IMR-90 (cell line): Measurements from ENCODE around the gene IRF2BP2. TPM values are rescaled to one million over a fixed set of nuclear protein-coding genes. Genes with fewer than 3 reads are reported as not detected.

ENCODE experiments used
- ATAC-seq: fragments of 200-7000 bp; cut with Tn5 transposase; 2 replicates; pipeline ENCODE4 v1.9.1; 2020; ENCODE audit warnings: low read depth, mild to moderate bottlenecking, moderate library complexity
- BruUV-seq: library from RNA; stranded (reverse); fragments of 400-500 nt; replicated peaks from 2 replicates; lab custom pipeline; 2021; lab: Mats Ljungman, UMichigan
- CTCF ChIA-PET: fragments of 300-600 bp; formaldehyde crosslinking; extraction: SDS; loops from one replicate; lab custom pipeline; 2021; ENCODE audit warnings: antibody characterized with exemption; lab: Yijun Ruan, JAX
- POLR2A ChIA-PET: fragments of 300-600 bp; sonication (Branson Sonifier 250); formaldehyde crosslinking; loops from one replicate; lab custom pipeline; 2022; ENCODE audit warnings: antibody characterized with exemption; ENCODE audit not compliant: unreplicated experiment; lab: Charles Lee
- DNase-seq: peaks from one replicate; pipeline ENCODE4 v3.0.0; 2013
- H2AFZ ChIP-seq: replicated peaks from 2 replicates; pipeline ENCODE3; 2013; ENCODE audit warnings: low read length, mild to moderate bottlenecking; ENCODE audit not compliant: poor library complexity
- H2AK5ac ChIP-seq: 2 replicates; pipeline ENCODE4 v1.6.1; 2013; ENCODE audit warnings: low read depth, low read length, inconsistent platforms
- H2AK9ac ChIP-seq: replicated peaks from 2 replicates; pipeline ENCODE3; 2013; ENCODE audit warnings: mild to moderate bottlenecking, low read depth, low read length, moderate library complexity; ENCODE audit not compliant: poor library complexity
- H2BK120ac ChIP-seq: 2 replicates; pipeline ENCODE4 v1.6.1; 2013; ENCODE audit warnings: low read depth, low read length, inconsistent platforms
- H2BK15ac ChIP-seq: 3 replicates; pipeline ENCODE4 v1.6.1; 2013; ENCODE audit warnings: low read depth, low read length, inconsistent platforms
- H2BK20ac ChIP-seq: 2 replicates; pipeline ENCODE4 v1.6.1; 2013; ENCODE audit warnings: low read depth, mild to moderate bottlenecking, inconsistent platforms, low read length, moderate library complexity
- H2BK5ac ChIP-seq: 2 replicates; pipeline ENCODE4 v1.6.1; 2013; ENCODE audit warnings: mild to moderate bottlenecking, low read depth, low read length, inconsistent platforms; ENCODE audit not compliant: poor library complexity, severe bottlenecking
- H3K14ac ChIP-seq: replicated peaks from 2 replicates; pipeline ENCODE4 v1.6.1; 2013; ENCODE audit warnings: low read depth, low read length, inconsistent platforms
- H3K18ac ChIP-seq: 2 replicates; pipeline ENCODE4 v1.6.1; 2013; ENCODE audit warnings: low read depth, low read length, control low read depth
- H3K23ac ChIP-seq: 2 replicates; pipeline ENCODE4 v1.6.1; 2013; ENCODE audit warnings: low read depth, low read length, inconsistent platforms
- H3K27ac ChIP-seq: 2 replicates; pipeline ENCODE4 v1.5.1; 2013; ENCODE audit warnings: mild to moderate bottlenecking, control low read depth, low read length; ENCODE audit not compliant: insufficient read depth
- H3K27me3 ChIP-seq: 2 replicates; pipeline ENCODE4 v1.6.1; 2013; ENCODE audit warnings: low read length; ENCODE audit not compliant: control insufficient read depth, insufficient read depth
- H3K36me3 ChIP-seq: 2 replicates; pipeline ENCODE4 v1.6.1; 2013; ENCODE audit warnings: low read length, mixed read lengths; ENCODE audit not compliant: control insufficient read depth, insufficient read depth
- H3K4ac ChIP-seq: 2 replicates; pipeline ENCODE4 v1.6.1; 2013; ENCODE audit warnings: low read depth, low read length, inconsistent platforms
- H3K4me1 ChIP-seq: 2 replicates; pipeline ENCODE4 v1.6.1; 2013; ENCODE audit warnings: low read length, mixed read lengths; ENCODE audit not compliant: control insufficient read depth, insufficient read depth
- H3K4me2 ChIP-seq: 2 replicates; pipeline ENCODE4 v1.6.1; 2013; ENCODE audit warnings: low read depth, mild to moderate bottlenecking, control low read depth, low read length, moderate library complexity
- H3K4me3 ChIP-seq: 2 replicates; pipeline ENCODE4 v1.5.1; 2013; ENCODE audit warnings: low read depth, mild to moderate bottlenecking, control low read depth, low read length, moderate library complexity; ENCODE audit not compliant: insufficient read depth
- H3K56ac ChIP-seq: 2 replicates; pipeline ENCODE4 v1.6.1; 2013; ENCODE audit warnings: low read length, inconsistent platforms; ENCODE audit not compliant: insufficient read depth; ENCODE audit errors: extremely low read depth
- H3K79me1 ChIP-seq, 2 experiments: 2 replicates each; pipeline ENCODE4 v1.6.1; 2013; ENCODE audit warnings: low read length in 2 of 2, inconsistent platforms in 1 of 2, low read depth in 1 of 2
- H3K9ac ChIP-seq: 2 replicates; pipeline ENCODE4 v1.6.1; 2013; ENCODE audit warnings: low read depth, low read length, control low read depth
- H3K9me1 ChIP-seq: 2 replicates; pipeline ENCODE4 v1.6.1; 2013; ENCODE audit warnings: low read length, inconsistent platforms; ENCODE audit not compliant: insufficient read depth
- H3K9me3 ChIP-seq: 2 replicates; pipeline ENCODE4 v1.6.1; 2013; ENCODE audit warnings: low read length; ENCODE audit not compliant: control insufficient read depth, insufficient read depth
- H4K20me1 ChIP-seq: 2 replicates; pipeline ENCODE4 v1.6.1; 2013; ENCODE audit warnings: low read length, inconsistent platforms; ENCODE audit not compliant: insufficient read depth
- H4K5ac ChIP-seq: 2 replicates; pipeline ENCODE4 v1.6.1; 2013; ENCODE audit warnings: mild to moderate bottlenecking, low read depth, low read length, control low read depth
- H4K8ac ChIP-seq, 2 experiments: 2 replicates each; pipeline ENCODE4 v1.6.1; 2013; ENCODE audit warnings: low read depth in 2 of 2, low read length in 2 of 2, control low read depth in 1 of 2, inconsistent platforms in 1 of 2
- H4K91ac ChIP-seq: 2 replicates; pipeline ENCODE4 v1.6.1; 2013; ENCODE audit warnings: low read depth, low read length, inconsistent platforms; ENCODE audit not compliant: insufficient read depth
- BHLHE40 ChIP-seq: fragments of 150-350 bp; IDR thresholded peaks from 2 replicates; pipeline ENCODE4 v1.6.1; 2016; ENCODE audit warnings: mild to moderate bottlenecking, low read depth, low read length
- CEBPB ChIP-seq: IDR thresholded peaks from 2 replicates; pipeline ENCODE4 v1.6.1; 2012; ENCODE audit warnings: low read depth, low read length, improper control_type of control experiment
- FOS ChIP-seq: fragments of 150-350 bp; IDR thresholded peaks from 2 replicates; pipeline ENCODE4 v1.6.1; 2016; ENCODE audit warnings: low read depth, low read length
- MAFK ChIP-seq: IDR thresholded peaks from 2 replicates; pipeline ENCODE4 v1.6.1; 2012; ENCODE audit warnings: low read depth, low read length, improper control_type of control experiment
- MXI1 ChIP-seq: IDR thresholded peaks from 2 replicates; pipeline ENCODE4 v1.6.1; 2012; ENCODE audit warnings: low read depth, mild to moderate bottlenecking, low read length, moderate library complexity, borderline replicate concordance
- NFE2L2 ChIP-seq: fragments of 150-350 bp; IDR thresholded peaks from 2 replicates; pipeline ENCODE4 v1.6.1; 2016; ENCODE audit warnings: low read depth, mild to moderate bottlenecking, low read length
- POLR2A ChIP-seq: IDR thresholded peaks from 2 replicates; pipeline ENCODE4 v1.6.1; 2012; ENCODE audit warnings: mild to moderate bottlenecking, low read depth, low read length
- RAD21 ChIP-seq: IDR thresholded peaks from 2 replicates; pipeline ENCODE4 v1.6.1; 2012; ENCODE audit warnings: low read length, improper control_type of control experiment
- RCOR1 ChIP-seq: IDR thresholded peaks from 2 replicates; pipeline ENCODE4 v1.6.1; 2012; ENCODE audit warnings: mild to moderate bottlenecking, low read length, improper control_type of control experiment; ENCODE audit not compliant: insufficient replicate concordance
- RFX5 ChIP-seq: IDR thresholded peaks from 2 replicates; pipeline ENCODE4 v1.8.0; 2012; ENCODE audit warnings: low read depth, mild to moderate bottlenecking, low read length, moderate library complexity
- SMC3 ChIP-seq: fragments of 150-350 bp; IDR thresholded peaks from 2 replicates; pipeline ENCODE4 v1.6.1; 2016; ENCODE audit warnings: low read depth, mild to moderate bottlenecking, antibody characterized with exemption, low read length, moderate library complexity
- WGBS, 2 experiments: methylation state at CpG; one replicate each; pipeline versions ENCODE4 v1.1.5 to v1.1.7; 2013; ENCODE audit warnings: missing lambda C conversion rate in 2 of 2; ENCODE audit not compliant: insufficient read length in 1 of 2; ENCODE audit errors: extremely low coverage in 2 of 2; 5-methylcytosine and 5-hydroxymethylcytosine counted together
- dilution Hi-C: fragments of 300-500 bp; cut with HindIII; formaldehyde crosslinking; loops from one replicate; pipeline ENCODE4 v1.14.3; 2018; ENCODE audit warnings: low sequenced_read_pairs; ENCODE audit not compliant: unreplicated experiment
- in situ Hi-C: fragments of 300-500 bp; cut with MboI; formaldehyde crosslinking; loops from 3 replicates; pipeline ENCODE4 v1.14.3; 2019; ENCODE audit warnings: low sequenced_read_pairs, inconsistent platforms, mixed read lengths
- intact Hi-C: fragments of 100-400 bp; cut with micrococcal nuclease; formaldehyde crosslinking; loops from 2 replicates; pipeline ENCODE4 v1.10.0; 2022
- polyA plus RNA-seq, 3 experiments: library from polyadenylated mRNA; depleted of rRNA; stranded (reverse); fragments of >200 nt; gene quantifications; 2 replicates each; pipeline ENCODE4 v1.2.3, GENCODE V29; 2012; ENCODE audit warnings: low replicate concordance in 1 of 3
- total RNA-seq: library from RNA; depleted of rRNA; stranded (reverse); fragments of >200 nt; gene quantifications from 2 replicates; pipeline ENCODE4 v1.2.3, GENCODE V29; 2012
- TF ChIP-seq, protein P1 (sequence below): fragments of 150-350 bp; IDR thresholded peaks from 2 replicates; pipeline ENCODE4 v1.6.1; 2017; ENCODE audit warnings: mild to moderate bottlenecking, antibody characterized with exemption, low read length, low read depth
- TF ChIP-seq, protein P2 (sequence below): fragments of 150-350 bp; IDR thresholded peaks from 2 replicates; pipeline ENCODE4 v1.6.1; 2016; ENCODE audit warnings: low read depth, mild to moderate bottlenecking, low read length, moderate library complexity, borderline replicate concordance
- TF ChIP-seq, protein P3 (sequence below): conservative IDR thresholded peaks from 2 replicates; pipeline ENCODE4 v1.5.1; 2012; ENCODE audit warnings: mild to moderate bottlenecking, low read depth, low read length, improper control_type of control experiment

The IRF2BP2 gene
- total and polyA plus RNA-seq, 2 of the 4 experiments (the other 2 are of a cell fraction), result 47.0 to 66.6 TPM

DNA sequence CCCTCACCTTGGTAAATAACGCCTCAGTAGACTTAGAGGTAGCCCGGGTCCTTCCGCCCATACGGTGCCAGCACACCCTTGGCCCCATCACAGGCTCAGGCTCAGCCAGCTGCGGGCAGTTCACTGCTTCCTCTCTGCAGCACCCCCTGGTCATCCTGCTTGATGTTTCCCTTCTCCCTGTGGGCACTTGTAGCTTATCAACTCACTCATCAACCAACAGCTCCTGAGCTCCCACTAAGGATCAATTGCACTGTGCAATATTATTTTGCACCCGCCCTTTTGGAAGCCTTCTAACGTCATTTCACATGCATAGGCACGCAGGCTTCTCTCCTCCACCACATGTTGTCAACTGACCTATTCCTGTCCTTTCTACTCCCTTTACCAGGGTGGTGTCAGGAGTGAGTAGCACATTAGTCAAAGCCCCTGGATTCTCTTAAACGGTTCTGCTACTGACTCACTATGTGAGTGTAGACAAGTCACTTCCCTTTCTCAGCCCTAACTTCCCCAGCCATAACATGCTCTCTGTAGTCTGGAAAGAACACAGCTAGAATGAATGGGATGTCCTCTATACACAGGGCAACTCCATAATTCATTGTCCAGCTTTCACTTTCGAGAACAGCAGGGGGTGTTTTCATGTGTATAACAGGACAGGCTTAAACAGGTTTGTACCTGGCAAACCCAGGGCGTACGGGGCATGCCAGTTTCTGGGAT is 47.1 kb upstream of the IRF2BP2 start:
- in situ Hi-C loops (no loop called here), dilution Hi-C loops (no loop called here)
- H3K4me1 ChIP-seq, result peaks cover 22% of the 10 kb centered on the region
- peak; percentile 84 for TF ChIP-seq FOS
- peak; percentile 87 for TF ChIP-seq CEBPB
- peak; percentile 16; the same call in 1 of the 2 replicates for TF ChIP-seq MAFK
- TF ChIP-seq, protein P1, sequence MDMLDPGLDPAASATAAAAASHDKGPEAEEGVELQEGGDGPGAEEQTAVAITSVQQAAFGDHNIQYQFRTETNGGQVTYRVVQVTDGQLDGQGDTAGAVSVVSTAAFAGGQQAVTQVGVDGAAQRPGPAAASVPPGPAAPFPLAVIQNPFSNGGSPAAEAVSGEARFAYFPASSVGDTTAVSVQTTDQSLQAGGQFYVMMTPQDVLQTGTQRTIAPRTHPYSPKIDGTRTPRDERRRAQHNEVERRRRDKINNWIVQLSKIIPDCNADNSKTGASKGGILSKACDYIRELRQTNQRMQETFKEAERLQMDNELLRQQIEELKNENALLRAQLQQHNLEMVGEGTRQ, result peak; percentile 92
- TF ChIP-seq POLR2A, result no peak; the same call in 1 of the 2 replicates
- TF ChIP-seq, protein P2, sequence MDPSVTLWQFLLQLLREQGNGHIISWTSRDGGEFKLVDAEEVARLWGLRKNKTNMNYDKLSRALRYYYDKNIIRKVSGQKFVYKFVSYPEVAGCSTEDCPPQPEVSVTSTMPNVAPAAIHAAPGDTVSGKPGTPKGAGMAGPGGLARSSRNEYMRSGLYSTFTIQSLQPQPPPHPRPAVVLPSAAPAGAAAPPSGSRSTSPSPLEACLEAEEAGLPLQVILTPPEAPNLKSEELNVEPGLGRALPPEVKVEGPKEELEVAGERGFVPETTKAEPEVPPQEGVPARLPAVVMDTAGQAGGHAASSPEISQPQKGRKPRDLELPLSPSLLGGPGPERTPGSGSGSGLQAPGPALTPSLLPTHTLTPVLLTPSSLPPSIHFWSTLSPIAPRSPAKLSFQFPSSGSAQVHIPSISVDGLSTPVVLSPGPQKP, result no peak
- no peak for TF ChIP-seq RCOR1
- no peak for TF ChIP-seq MXI1
- peak; percentile 35 for TF ChIP-seq SMC3
- peak; percentile 46 for TF ChIP-seq BHLHE40
- TF ChIP-seq NFE2L2, result no peak
- TF ChIP-seq RAD21, result peak; percentile 42
- TF ChIP-seq RFX5, result no peak
- TF ChIP-seq, protein P3, sequence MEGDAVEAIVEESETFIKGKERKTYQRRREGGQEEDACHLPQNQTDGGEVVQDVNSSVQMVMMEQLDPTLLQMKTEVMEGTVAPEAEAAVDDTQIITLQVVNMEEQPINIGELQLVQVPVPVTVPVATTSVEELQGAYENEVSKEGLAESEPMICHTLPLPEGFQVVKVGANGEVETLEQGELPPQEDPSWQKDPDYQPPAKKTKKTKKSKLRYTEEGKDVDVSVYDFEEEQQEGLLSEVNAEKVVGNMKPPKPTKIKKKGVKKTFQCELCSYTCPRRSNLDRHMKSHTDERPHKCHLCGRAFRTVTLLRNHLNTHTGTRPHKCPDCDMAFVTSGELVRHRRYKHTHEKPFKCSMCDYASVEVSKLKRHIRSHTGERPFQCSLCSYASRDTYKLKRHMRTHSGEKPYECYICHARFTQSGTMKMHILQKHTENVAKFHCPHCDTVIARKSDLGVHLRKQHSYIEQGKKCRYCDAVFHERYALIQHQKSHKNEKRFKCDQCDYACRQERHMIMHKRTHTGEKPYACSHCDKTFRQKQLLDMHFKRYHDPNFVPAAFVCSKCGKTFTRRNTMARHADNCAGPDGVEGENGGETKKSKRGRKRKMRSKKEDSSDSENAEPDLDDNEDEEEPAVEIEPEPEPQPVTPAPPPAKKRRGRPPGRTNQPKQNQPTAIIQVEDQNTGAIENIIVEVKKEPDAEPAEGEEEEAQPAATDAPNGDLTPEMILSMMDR, result no peak; the same call in 1 of the 2 replicates

More for the DNA sequence above, 47.1 kb upstream of the IRF2BP2 start:
- peak overlapping the region; percentile 51; the same call in 1 of the 2 replicates for H3K4me2 ChIP-seq
- H3K56ac ChIP-seq, result peak overlapping the region; percentile 52; the same call in 1 of the 2 replicates
- peak overlapping the region; percentile 91 for H3K23ac ChIP-seq
- H3K9ac ChIP-seq, result no peak overlapping the region; the same call in 1 of the 2 replicates
- H3K79me1 ChIP-seq, result peaks cover 0 to 12% of the 10 kb centered on the region in 2 experiments; a peak in 1 of 4 replicates
- CTCF ChIA-PET, result interaction anchor here (1.2 kb wide), 1 partner anchor 9 kb away, joined by 3 read pairs; no protein-coding TSS in a partner anchor
- H3K4ac ChIP-seq, result peak overlapping the region; percentile 81
- no peaks in the 10 kb centered on the region for H3K27me3 ChIP-seq
- H3K9me3 ChIP-seq, result no peaks in the 10 kb centered on the region
- DNase-seq (peak; percentile 99), ATAC-seq (peak; percentile 75)
- peak overlapping the region; percentile 64 for H4K91ac ChIP-seq
- H4K8ac ChIP-seq, result peak overlapping the region; percentile 50 to 91
- no peaks in the 10 kb centered on the region for H3K36me3 ChIP-seq
- WGBS, 2 experiments, result 36% methylated on average over 5 of the region's 12 CpGs; no CpG with 5 or more reads in 1 of the 2 experiments
- peak overlapping the region; percentile 42; the same call in 1 of the 2 replicates for H4K5ac ChIP-seq
- H3K4me3 ChIP-seq, result no peak overlapping the region
- H3K27ac ChIP-seq, result peak overlapping the region; percentile 54; the same call in 1 of the 2 replicates
- peak overlapping the region; percentile 39; the same call in 1 of the 2 replicates for H3K18ac ChIP-seq
- POLR2A ChIA-PET, result no interaction called here
- H3K9me1 ChIP-seq, result peaks cover 28% of the 10 kb centered on the region
- peak overlapping the region; percentile 86 for H2AK5ac ChIP-seq
- peak overlapping the region; percentile 97; the same call in 2 of the 3 replicates for H2BK15ac ChIP-seq
- no TSS peak for BruUV-seq
- peak overlapping the region; percentile 84 for H2BK20ac ChIP-seq
- intact Hi-C loops, result no loop called here
- peak overlapping the region; percentile 98 for H2BK120ac ChIP-seq
- peak overlapping the region; percentile 87 for H2BK5ac ChIP-seq
- H4K20me1 ChIP-seq, result no peaks in the 10 kb centered on the region
- H2AFZ ChIP-seq, result peak overlapping the region; percentile 63
- peak overlapping the region; percentile 77 for H2AK9ac ChIP-seq
- H3K14ac ChIP-seq, result peak overlapping the region; percentile 91
